ENCODE data around the gene RHCG.

RHCG gene

DNA sequence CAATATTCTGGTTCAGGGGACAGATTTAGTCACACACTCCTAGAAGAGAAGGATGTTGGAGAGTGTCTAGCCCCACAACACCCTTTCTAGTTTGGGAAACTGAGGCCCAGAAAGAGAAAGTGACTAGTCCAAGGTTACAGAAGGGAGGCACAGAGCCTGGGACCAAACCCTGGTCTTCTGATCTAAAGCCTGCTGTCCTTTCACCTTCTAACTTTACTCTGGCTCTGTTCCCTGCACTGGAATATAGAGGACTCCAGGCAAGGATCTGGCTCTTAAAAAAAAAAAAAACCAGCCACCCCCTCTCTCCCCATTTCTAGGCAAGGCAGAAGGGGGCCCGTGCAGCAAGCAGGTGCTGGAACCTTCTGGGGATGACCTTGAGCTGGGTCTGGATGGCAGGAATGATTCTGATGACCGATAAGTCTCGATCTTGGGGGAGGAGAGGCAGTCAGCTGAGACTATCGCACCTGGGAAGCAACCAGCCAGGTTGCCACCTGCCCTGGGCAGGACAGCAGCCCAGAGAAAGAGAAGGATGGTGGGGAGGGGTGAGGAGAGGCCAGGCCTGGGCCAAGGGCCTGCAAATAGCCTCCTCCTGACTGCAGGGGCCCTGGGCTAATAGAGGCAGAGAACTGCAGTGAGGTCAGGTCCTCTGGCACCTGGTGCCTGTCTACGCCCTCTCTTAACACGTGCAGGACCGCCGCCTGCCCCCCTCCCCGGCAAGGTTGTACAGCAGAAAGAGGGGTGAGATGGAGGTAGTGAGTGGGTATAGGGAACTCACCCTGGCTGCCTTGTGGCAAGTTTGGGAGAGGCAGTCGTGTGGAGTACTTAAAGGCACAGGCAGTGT is 30.4 kb upstream of the RHCG start:
- peaks cover 0 to 34% (median 0%) of the 10 kb centered on the region in 3 experiments for H3K27me3 ChIP-seq (ENCODE audit: control insufficient read depth in 3 of 3, insufficient read depth in 3 of 3, low read depth in 1 of 3, low read length in 3 of 3)
- no peaks in the 10 kb centered on the region for H3K9me3 ChIP-seq (replicated peaks in 1 of 2; ENCODE audit: control insufficient read depth in 2 of 2, insufficient read depth in 1 of 2, low read depth in 1 of 2, low read length in 2 of 2)
- no CpG with 5 or more reads among the region's 10 CpGs for WGBS, 2 donors (ENCODE audit: extremely low coverage in 2 of 2, insufficient read length in 2 of 2, insufficient replicate concordance in 1 of 2)
- no peak overlapping the region for H2BK12ac ChIP-seq (ENCODE audit: low read length)
- H3K18ac ChIP-seq (ENCODE audit: low read length) = peak overlapping the region; percentile 44
- no peak overlapping the region for H2BK15ac ChIP-seq (ENCODE audit: low read length)
- H3K4me2 ChIP-seq (ENCODE audit: insufficient read depth, low read length, poor library complexity, severe bottlenecking) = no peak overlapping the region
- DNase-seq (ENCODE audit: low spot score) = no peak
- H3K4me3 ChIP-seq (ENCODE audit: low read length in 2 of 2) = no peak overlapping the region
- H2BK120ac ChIP-seq (ENCODE audit: low read depth, low read length) = no peak overlapping the region
- H2BK5ac ChIP-seq (ENCODE audit: low read length) = no peak overlapping the region
- no peaks in the 10 kb centered on the region for H3K4me1 ChIP-seq (ENCODE audit: control insufficient read depth in 2 of 2, insufficient read depth in 1 of 2, low read depth in 1 of 2, low read length in 2 of 2)
- H2AK5ac ChIP-seq (ENCODE audit: low read depth, low read length) = no peak overlapping the region
- no peaks in the 10 kb centered on the region for H3K79me1 ChIP-seq (ENCODE audit: low read depth, low read length)
- H3K36me3 ChIP-seq (replicated peaks in 1 of 2; ENCODE audit: control insufficient read depth in 2 of 2, insufficient read depth in 2 of 2, low read length in 2 of 2) = no peaks in the 10 kb centered on the region
- H3K4ac ChIP-seq (ENCODE audit: low read length) = no peak overlapping the region
- peak overlapping the region; percentile 40 for H3K9ac ChIP-seq (ENCODE audit: low read depth, low read length, poor library complexity)
- H4K8ac ChIP-seq (ENCODE audit: low read depth, low read length) = no peak overlapping the region
- no peak overlapping the region for H3K27ac ChIP-seq (replicated peaks; ENCODE audit: low read length)
- no peak overlapping the region for H3K14ac ChIP-seq (ENCODE audit: low read length)
- H2AFZ ChIP-seq (ENCODE audit: low read length) = no peak overlapping the region
- no peak overlapping the region for H4K91ac ChIP-seq (ENCODE audit: low read depth, low read length, poor library complexity)
- no peak overlapping the region for H3K23ac ChIP-seq (ENCODE audit: low read depth, low read length, poor library complexity)

GRCh38 chr15:89526181-89526580 is 29.8 kb upstream of the RHCG start:
- Histone ChIP-seq H2BK15ac (ENCODE audit: low read length) (no peak overlapping the region), H3K23ac (ENCODE audit: low read depth, low read length, poor library complexity) (no peak overlapping the region), H4K8ac (ENCODE audit: low read depth, low read length) (no peak overlapping the region), H2AK5ac (ENCODE audit: low read depth, low read length) (no peak overlapping the region), H2BK120ac (ENCODE audit: low read depth, low read length) (no peak overlapping the region), H3K79me1 (ENCODE audit: low read depth, low read length) (no peaks in the 10 kb centered on the region), H3K14ac (ENCODE audit: low read length) (no peak overlapping the region), H3K9me3 (replicated peaks in 1 of 2; ENCODE audit: control insufficient read depth in 2 of 2, insufficient read depth in 1 of 2, low read depth in 1 of 2, low read length in 2 of 2) (no peaks in the 10 kb centered on the region), H3K18ac (ENCODE audit: low read length) (no peak overlapping the region), H3K27me3 (ENCODE audit: control insufficient read depth in 3 of 3, insufficient read depth in 3 of 3, low read depth in 1 of 3, low read length in 3 of 3) (peaks cover 0 to 34% (median 0%) of the 10 kb centered on the region in 3 experiments), H2BK5ac (ENCODE audit: low read length) (no peak overlapping the region), H3K9ac (ENCODE audit: low read depth, low read length, poor library complexity) (no peak overlapping the region), H3K4me3 (ENCODE audit: low read length in 2 of 2) (no peak overlapping the region), H3K36me3 (replicated peaks in 1 of 2; ENCODE audit: control insufficient read depth in 2 of 2, insufficient read depth in 2 of 2, low read length in 2 of 2) (no peaks in the 10 kb centered on the region), H2AFZ (ENCODE audit: low read length) (no peak overlapping the region), H4K91ac (ENCODE audit: low read depth, low read length, poor library complexity) (no peak overlapping the region), H3K4ac (ENCODE audit: low read length) (no peak overlapping the region), H3K4me1 (ENCODE audit: control insufficient read depth in 2 of 2, insufficient read depth in 1 of 2, low read depth in 1 of 2, low read length in 2 of 2) (no peaks in the 10 kb centered on the region), H2BK12ac (ENCODE audit: low read length) (no peak overlapping the region), H3K4me2 (ENCODE audit: insufficient read depth, low read length, poor library complexity, severe bottlenecking) (no peak overlapping the region), H3K27ac (replicated peaks; ENCODE audit: low read length) (no peak overlapping the region)
- no CpG with 5 or more reads among the region's 7 CpGs for WGBS, 2 donors (ENCODE audit: extremely low coverage in 2 of 2, insufficient read length in 2 of 2, insufficient replicate concordance in 1 of 2)
- DNase-seq (ENCODE audit: low spot score) = no peak

- peaks cover 0 to 34% (median 0%) of the 10 kb centered on the region in 3 experiments for H3K27me3 ChIP-seq (ENCODE audit: control insufficient read depth in 3 of 3, insufficient read depth in 3 of 3, low read depth in 1 of 3, low read length in 3 of 3)
- no peak for DNase-seq (ENCODE audit: low spot score)
- no peaks in the 10 kb centered on the region for H3K4me1 ChIP-seq (ENCODE audit: control insufficient read depth in 2 of 2, insufficient read depth in 1 of 2, low read depth in 1 of 2, low read length in 2 of 2)
- H3K23ac ChIP-seq (ENCODE audit: low read depth, low read length, poor library complexity) = no peak overlapping the region
- H3K18ac ChIP-seq (ENCODE audit: low read length) = no peak overlapping the region
- H2BK5ac ChIP-seq (ENCODE audit: low read length) = no peak overlapping the region
- H3K4me3 ChIP-seq (ENCODE audit: low read length in 2 of 2) = no peak overlapping the region
- no peak overlapping the region for H3K4me2 ChIP-seq (ENCODE audit: insufficient read depth, low read length, poor library complexity, severe bottlenecking)
- no peak overlapping the region for H3K27ac ChIP-seq (replicated peaks; ENCODE audit: low read length)
- H3K4ac ChIP-seq (ENCODE audit: low read length) = no peak overlapping the region
- no peak overlapping the region for H3K9ac ChIP-seq (ENCODE audit: low read depth, low read length, poor library complexity)
- H3K79me1 ChIP-seq (ENCODE audit: low read depth, low read length) = no peaks in the 10 kb centered on the region
- no peak overlapping the region for H3K14ac ChIP-seq (ENCODE audit: low read length)
- no CpG with 5 or more reads among the region's 1 CpG for WGBS, 2 donors (ENCODE audit: extremely low coverage in 2 of 2, insufficient read length in 2 of 2, insufficient replicate concordance in 1 of 2)
- no peak overlapping the region for H2AK5ac ChIP-seq (ENCODE audit: low read depth, low read length)
- no peak overlapping the region for H4K91ac ChIP-seq (ENCODE audit: low read depth, low read length, poor library complexity)
- no peak overlapping the region for H2BK12ac ChIP-seq (ENCODE audit: low read length)
- H2BK15ac ChIP-seq (ENCODE audit: low read length) = no peak overlapping the region
- no peaks in the 10 kb centered on the region for H3K36me3 ChIP-seq (replicated peaks in 1 of 2; ENCODE audit: control insufficient read depth in 2 of 2, insufficient read depth in 2 of 2, low read length in 2 of 2)
- no peak overlapping the region for H2BK120ac ChIP-seq (ENCODE audit: low read depth, low read length)
- no peaks in the 10 kb centered on the region for H3K9me3 ChIP-seq (replicated peaks in 1 of 2; ENCODE audit: control insufficient read depth in 2 of 2, insufficient read depth in 1 of 2, low read depth in 1 of 2, low read length in 2 of 2)
- no peak overlapping the region for H4K8ac ChIP-seq (ENCODE audit: low read depth, low read length)
- no peak overlapping the region for H2AFZ ChIP-seq (ENCODE audit: low read length)
Measured at GRCh38 chr15:89524184-89524583, 27.8 kb upstream of the RHCG start.

- WGBS, 2 donors (ENCODE audit: extremely low coverage in 2 of 2, insufficient read length in 2 of 2, insufficient replicate concordance in 1 of 2) = no CpG with 5 or more reads among the region's 2 CpGs
- Histone ChIP-seq H3K27me3 (ENCODE audit: control insufficient read depth in 3 of 3, insufficient read depth in 3 of 3, low read depth in 1 of 3, low read length in 3 of 3) (peaks cover 0 to 29% (median 0%) of the 10 kb centered on the region in 3 experiments), H2BK120ac (ENCODE audit: low read depth, low read length) (no peak overlapping the region)
Measured at GRCh38 chr15:89523101-89523500, 26.7 kb upstream of the RHCG start.

More at GRCh38 chr15:89523101-89523500, 26.7 kb upstream of the RHCG start:
- no peak overlapping the region for H3K27ac ChIP-seq (replicated peaks; ENCODE audit: low read length)
- H3K23ac ChIP-seq (ENCODE audit: low read depth, low read length, poor library complexity) = no peak overlapping the region
- no peak overlapping the region for H2AFZ ChIP-seq (ENCODE audit: low read length)
- H3K18ac ChIP-seq (ENCODE audit: low read length) = no peak overlapping the region
- no peaks in the 10 kb centered on the region for H3K9me3 ChIP-seq (replicated peaks in 1 of 2; ENCODE audit: control insufficient read depth in 2 of 2, insufficient read depth in 1 of 2, low read depth in 1 of 2, low read length in 2 of 2)
- no peak overlapping the region for H3K4me2 ChIP-seq (ENCODE audit: insufficient read depth, low read length, poor library complexity, severe bottlenecking)
- H2BK15ac ChIP-seq (ENCODE audit: low read length) = no peak overlapping the region
- no peak overlapping the region for H3K14ac ChIP-seq (ENCODE audit: low read length)
- DNase-seq (ENCODE audit: low spot score) = no peak
- no peak overlapping the region for H3K9ac ChIP-seq (ENCODE audit: low read depth, low read length, poor library complexity)
- H3K4me1 ChIP-seq (ENCODE audit: control insufficient read depth in 2 of 2, insufficient read depth in 1 of 2, low read depth in 1 of 2, low read length in 2 of 2) = no peaks in the 10 kb centered on the region
- no peak overlapping the region for H4K8ac ChIP-seq (ENCODE audit: low read depth, low read length)
- no peak overlapping the region for H2BK12ac ChIP-seq (ENCODE audit: low read length)
- no peak overlapping the region for H2BK5ac ChIP-seq (ENCODE audit: low read length)
- no peak overlapping the region for H2AK5ac ChIP-seq (ENCODE audit: low read depth, low read length)
- no peaks in the 10 kb centered on the region for H3K36me3 ChIP-seq (replicated peaks in 1 of 2; ENCODE audit: control insufficient read depth in 2 of 2, insufficient read depth in 2 of 2, low read length in 2 of 2)
- no peak overlapping the region for H3K4me3 ChIP-seq (ENCODE audit: low read length in 2 of 2)
- H3K4ac ChIP-seq (ENCODE audit: low read length) = no peak overlapping the region
- no peaks in the 10 kb centered on the region for H3K79me1 ChIP-seq (ENCODE audit: low read depth, low read length)
- no peak overlapping the region for H4K91ac ChIP-seq (ENCODE audit: low read depth, low read length, poor library complexity)
